Activated CD8-positive, alpha-beta T cell treated with anti-CD3 and anti-CD28 coated beads for 36 hours (primary cell): ENCODE measurements around the gene WDPCP. TPM values are rescaled to one million over a fixed set of nuclear protein-coding genes. Genes with fewer than 3 reads are reported as not detected.

Experiments used
- ATAC-seq: fragments of 200-7000 bp; cut with Tn5 transposase; one replicate; pipeline ENCODE4 v1.10.0; 2021; ENCODE audit warnings: mild to moderate bottlenecking, moderate library complexity
- CTCF ChIA-PET: fragments of 350-600 bp; sonication (Branson Sonifier 250); formaldehyde crosslinking; loops from one replicate; lab custom pipeline; 2021; ENCODE audit warnings: antibody characterized with exemption; lab: Charles Lee
- POLR2A ChIA-PET: fragments of 350-600 bp; sonication (Branson Sonifier 250); formaldehyde crosslinking; loops from one replicate; lab custom pipeline; 2021; ENCODE audit warnings: antibody characterized with exemption; lab: Charles Lee
- DNase-seq: peaks from one replicate; pipeline ENCODE4 v3.0.0-alpha.2; 2020
- H3K27ac Mint-ChIP-seq: one replicate; pipeline ENCODE4 v1.8.0; 2021; ENCODE audit warnings: mild to moderate bottlenecking, mixed read lengths
- H3K27me3 Mint-ChIP-seq: one replicate; pipeline ENCODE4 v1.8.0; 2021; ENCODE audit warnings: mixed read lengths
- H3K36me3 Mint-ChIP-seq: one replicate; pipeline ENCODE4 v1.8.0; 2021; ENCODE audit warnings: low read depth, mixed read lengths
- H3K4me1 Mint-ChIP-seq: one replicate; pipeline ENCODE4 v1.8.0; 2021; ENCODE audit warnings: low read depth, mixed read lengths
- H3K4me3 Mint-ChIP-seq: one replicate; pipeline ENCODE4 v1.8.0; 2021; ENCODE audit warnings: mild to moderate bottlenecking, moderate library complexity, mixed read lengths
- H3K9me3 Mint-ChIP-seq: one replicate; pipeline ENCODE4 v1.8.0; 2021; ENCODE audit warnings: mixed read lengths
- intact Hi-C: fragments of 100-400 bp; cut with micrococcal nuclease; formaldehyde crosslinking; loops from one replicate; pipeline ENCODE4 v1.10.0; 2022
- total RNA-seq, 2 experiments: library from RNA; stranded (reverse); gene quantifications; one replicate each; pipeline ENCODE4 v1.2.3, GENCODE V29; 2021
- TF ChIP-seq, protein P1 (sequence below): fragments of 200-600 bp; IDR thresholded peaks from one replicate; pipeline ENCODE4 v1.8.0; 2022; ENCODE audit warnings: antibody characterized with exemption, mild to moderate bottlenecking

Gene WDPCP
- total RNA-seq, 2 experiments from 2014 or later: 5.0 to 5.8 TPM

DNA sequence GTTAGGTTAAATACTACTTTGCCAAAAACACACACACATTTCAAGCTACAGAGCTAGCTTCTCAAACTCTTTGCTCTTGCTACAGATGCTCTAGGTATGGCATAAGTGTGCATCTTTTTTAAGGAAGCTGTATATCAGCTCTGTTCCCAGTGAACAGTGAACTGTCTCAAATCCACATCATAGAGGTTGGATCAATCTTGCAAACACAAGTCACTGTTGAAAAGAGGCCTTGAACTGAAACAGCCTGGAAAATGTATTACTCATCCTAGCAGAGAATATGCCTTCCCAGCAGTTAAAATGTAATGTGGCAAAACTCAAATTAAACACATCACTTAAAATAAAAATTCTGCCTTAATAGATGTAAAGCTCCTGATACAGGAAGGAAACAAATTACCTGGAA lies 151.8 kb downstream of the WDPCP start:
- ATAC-seq (no peak), DNase-seq (no peak)
- POLR2A ChIA-PET: interaction anchor here (0.7 kb wide), 1 partner anchor 24 kb away, joined by 3 read pairs; no protein-coding TSS in a partner anchor
- H3K9me3 Mint-ChIP-seq: no peaks in the 10 kb centered on the region
- H3K27me3 Mint-ChIP-seq: no peaks in the 10 kb centered on the region
- H3K27ac Mint-ChIP-seq: no peak overlapping the region
- H3K4me3 Mint-ChIP-seq: no peak overlapping the region
- H3K36me3 Mint-ChIP-seq: no peaks in the 10 kb centered on the region
- CTCF ChIA-PET: interaction anchor here (2.0 kb wide), 1 partner anchor 12 kb away, joined by 15 read pairs; no protein-coding TSS in a partner anchor
- TF ChIP-seq, protein P1, sequence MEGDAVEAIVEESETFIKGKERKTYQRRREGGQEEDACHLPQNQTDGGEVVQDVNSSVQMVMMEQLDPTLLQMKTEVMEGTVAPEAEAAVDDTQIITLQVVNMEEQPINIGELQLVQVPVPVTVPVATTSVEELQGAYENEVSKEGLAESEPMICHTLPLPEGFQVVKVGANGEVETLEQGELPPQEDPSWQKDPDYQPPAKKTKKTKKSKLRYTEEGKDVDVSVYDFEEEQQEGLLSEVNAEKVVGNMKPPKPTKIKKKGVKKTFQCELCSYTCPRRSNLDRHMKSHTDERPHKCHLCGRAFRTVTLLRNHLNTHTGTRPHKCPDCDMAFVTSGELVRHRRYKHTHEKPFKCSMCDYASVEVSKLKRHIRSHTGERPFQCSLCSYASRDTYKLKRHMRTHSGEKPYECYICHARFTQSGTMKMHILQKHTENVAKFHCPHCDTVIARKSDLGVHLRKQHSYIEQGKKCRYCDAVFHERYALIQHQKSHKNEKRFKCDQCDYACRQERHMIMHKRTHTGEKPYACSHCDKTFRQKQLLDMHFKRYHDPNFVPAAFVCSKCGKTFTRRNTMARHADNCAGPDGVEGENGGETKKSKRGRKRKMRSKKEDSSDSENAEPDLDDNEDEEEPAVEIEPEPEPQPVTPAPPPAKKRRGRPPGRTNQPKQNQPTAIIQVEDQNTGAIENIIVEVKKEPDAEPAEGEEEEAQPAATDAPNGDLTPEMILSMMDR: no peak
- H3K4me1 Mint-ChIP-seq: peaks cover 4% of the 10 kb centered on the region
- intact Hi-C loops: no loop called here

DNA sequence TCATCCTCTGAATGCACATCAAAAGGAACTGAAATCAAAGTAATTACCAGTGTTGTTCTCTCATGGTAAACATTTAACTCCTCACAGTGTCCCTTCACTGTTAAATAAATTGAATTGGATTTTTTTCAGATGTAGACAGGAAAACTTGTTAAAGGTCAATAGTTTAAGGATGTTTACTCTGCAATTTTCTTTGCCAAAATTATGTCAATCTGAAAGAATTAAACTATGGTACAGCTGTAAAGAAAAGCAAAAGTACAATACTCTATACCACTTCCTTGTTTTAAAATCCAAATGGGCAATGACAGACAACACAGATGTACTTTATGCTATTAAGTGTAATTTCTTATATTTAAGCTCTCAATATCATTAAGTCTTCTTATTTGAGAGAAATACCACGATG lies 153.2 kb downstream of the WDPCP start:
- Mint-ChIP-seq H3K36me3 (peaks cover 3% of the 10 kb centered on the region), H3K4me3 (no peak overlapping the region), H3K4me1 (no peaks in the 10 kb centered on the region), H3K27me3 (no peaks in the 10 kb centered on the region), H3K9me3 (no peaks in the 10 kb centered on the region), H3K27ac (no peak overlapping the region)
- no peak for ATAC-seq
- no peak for DNase-seq
- intact Hi-C loops: no loop called here
- POLR2A ChIA-PET: no interaction called here
- TF ChIP-seq, protein P1: no peak
- CTCF ChIA-PET: no interaction called here

DNA sequence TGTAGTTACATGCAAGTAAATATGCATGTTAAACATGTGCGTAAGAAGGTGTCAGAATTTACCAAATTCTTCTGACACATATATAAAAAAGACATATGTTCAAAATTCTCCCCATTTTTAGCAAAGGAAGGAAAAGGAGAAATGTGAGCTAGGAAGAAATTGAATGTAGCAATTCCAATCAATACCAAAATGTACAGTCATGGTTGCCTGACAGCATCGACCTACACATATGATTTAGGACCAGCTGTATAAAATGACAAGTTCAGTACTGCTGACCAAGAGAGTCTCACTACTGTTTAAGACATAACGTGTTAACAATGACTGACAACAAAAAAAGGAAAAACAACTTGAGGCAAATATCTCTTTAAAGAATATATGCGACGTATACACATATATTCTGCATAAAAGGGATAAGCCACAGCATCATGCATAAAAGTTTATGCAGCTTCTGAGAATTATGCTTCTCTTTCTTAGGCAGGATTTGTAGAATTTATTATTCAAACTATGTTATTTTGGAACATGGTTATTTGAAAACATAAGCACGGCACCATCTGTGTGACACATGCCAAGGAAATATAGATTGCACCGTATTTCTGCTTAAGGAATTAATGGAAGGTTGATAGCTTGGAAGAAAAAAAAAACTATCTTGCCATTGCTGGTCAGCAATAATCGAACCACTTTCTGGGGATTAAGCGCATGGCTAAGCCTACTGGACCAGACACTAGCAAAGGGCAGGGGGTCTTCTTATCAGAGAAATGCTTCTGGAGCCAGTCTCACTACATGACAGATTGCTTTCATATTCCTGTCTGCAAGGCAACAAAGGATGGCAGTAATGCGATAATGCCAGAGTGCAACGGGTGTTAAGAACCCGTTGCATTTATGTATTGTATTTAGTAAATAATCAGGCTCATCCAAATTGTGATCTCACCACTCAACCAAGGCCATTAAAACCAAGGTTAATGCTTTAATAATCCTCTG lies 154.0 kb downstream of the WDPCP start:
- DNase-seq (no peak), ATAC-seq (no peak)
- no peak overlapping the region for H3K4me3 Mint-ChIP-seq
- no peak overlapping the region for H3K27ac Mint-ChIP-seq
- H3K27me3 Mint-ChIP-seq: no peaks in the 10 kb centered on the region
- intact Hi-C loops: no loop called here
- ChIA-PET CTCF (no interaction called here), POLR2A (no interaction called here)
- no peaks in the 10 kb centered on the region for H3K4me1 Mint-ChIP-seq
- TF ChIP-seq, protein P1: no peak
- peaks cover 3% of the 10 kb centered on the region for H3K9me3 Mint-ChIP-seq
- H3K36me3 Mint-ChIP-seq: peaks cover 8% of the 10 kb centered on the region

DNA sequence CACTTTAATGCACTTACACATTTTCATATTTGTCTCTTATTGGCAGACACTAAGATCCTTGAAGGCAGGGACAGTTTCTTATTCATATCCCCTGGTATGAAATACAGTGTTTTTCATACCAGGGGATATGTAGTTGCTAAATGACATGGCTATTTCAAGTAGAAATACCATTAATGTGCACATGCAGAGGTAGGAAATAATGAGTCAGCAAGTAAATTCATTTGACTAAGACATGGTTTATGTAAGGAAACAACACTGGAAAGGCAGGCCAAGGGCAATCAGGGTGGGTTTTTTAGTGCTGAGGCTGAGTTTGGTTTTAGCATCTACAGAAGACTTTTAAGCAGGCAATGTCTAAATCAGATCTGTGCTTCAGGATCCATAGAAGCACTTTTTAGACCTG lies 155.9 kb downstream of the WDPCP start:
- Mint-ChIP-seq H3K27ac (no peak overlapping the region), H3K9me3 (peaks cover 16% of the 10 kb centered on the region), H3K4me1 (no peaks in the 10 kb centered on the region), H3K36me3 (peaks cover 23% of the 10 kb centered on the region), H3K27me3 (no peaks in the 10 kb centered on the region), H3K4me3 (no peak overlapping the region)
- ATAC-seq: no peak
- POLR2A ChIA-PET: no interaction called here
- intact Hi-C loops: no loop called here
- CTCF ChIA-PET: interaction anchor here (1.0 kb wide), 1 partner anchor 7 kb away, joined by 4 read pairs; no protein-coding TSS in a partner anchor
- no peak for DNase-seq
- TF ChIP-seq, protein P1: no peak

GRCh38 chr2:63425606-63426005 lies 162.7 kb downstream of the WDPCP start:
- H3K27me3 Mint-ChIP-seq: no peaks in the 10 kb centered on the region
- peaks cover 4% of the 10 kb centered on the region for H3K4me1 Mint-ChIP-seq
- DNase-seq (no peak), ATAC-seq (no peak)
- ChIA-PET POLR2A (no interaction called here), CTCF (interaction anchor here (0.7 to 1.9 kb wide), 7 partner anchors 10 to 650 kb away, joined by 3 to 15 read pairs (median 4); no protein-coding TSS in a partner anchor)
- peaks cover 28% of the 10 kb centered on the region for H3K36me3 Mint-ChIP-seq
- H3K9me3 Mint-ChIP-seq: peaks cover 18% of the 10 kb centered on the region
- TF ChIP-seq, protein P1: no peak
- H3K27ac Mint-ChIP-seq: no peak overlapping the region
- H3K4me3 Mint-ChIP-seq: no peak overlapping the region
- intact Hi-C loops: no loop called here
